HL-60 (cell line): Measurements from ENCODE around the gene DENND4B.
"Not testable (repeated sequence)": the region's sequence is repeated elsewhere in the genome, so short reads cannot be mapped to it uniquely, and the experiment has no call there.

Source experiments
- DNase-seq, 2 experiments: peaks; one replicate each; pipeline ENCODE4 v3.0.0-alpha.2; 2010 to 2020; ENCODE audit warnings: low read depth in 1 of 2, low spot score in 1 of 2
- H3K27ac ChIP-seq: fragments of 250-450 bp; sonication (Bioruptor Pico); replicated peaks from 2 replicates; pipeline ENCODE4 v1.5.1; 2020; ENCODE audit warnings: mild to moderate bottlenecking, moderate library complexity
- H3K27me3 ChIP-seq: fragments of 250-450 bp; sonication (Bioruptor Pico); 2 replicates; pipeline ENCODE4 v1.5.1; 2021; ENCODE audit warnings: mild to moderate bottlenecking, moderate library complexity; ENCODE audit not compliant: insufficient read depth, poor library complexity, severe bottlenecking
- H3K4me3 ChIP-seq: replicated peaks from 2 replicates; pipeline ENCODE4 v1.5.1; 2011; ENCODE audit warnings: mild to moderate bottlenecking, control low read depth, low read length; ENCODE audit not compliant: insufficient read depth
- GABPA ChIP-seq: IDR thresholded peaks from 2 replicates; pipeline ENCODE4 v1.6.1; 2012; ENCODE audit warnings: low read depth
- POLR2AphosphoS5 ChIP-seq: IDR thresholded peaks from 2 replicates; pipeline ENCODE4 v1.6.1; 2012; ENCODE audit warnings: low read depth
- SPI1 ChIP-seq: IDR thresholded peaks from 2 replicates; pipeline ENCODE4 v1.6.1; 2012; ENCODE audit warnings: low read depth, mild to moderate bottlenecking, borderline replicate concordance
- TF ChIP-seq, protein P1 (sequence below): IDR thresholded peaks from one replicate; pipeline ENCODE4 v1.5.1; 2011; ENCODE audit warnings: low read length, control low read depth, inconsistent platforms; ENCODE audit not compliant: insufficient read depth
- TF ChIP-seq, protein P2 (sequence below): IDR thresholded peaks from 2 replicates; pipeline ENCODE4 v1.6.1; 2012; ENCODE audit warnings: low read depth; ENCODE audit not compliant: insufficient replicate concordance

Gene DENND4B

DNA sequence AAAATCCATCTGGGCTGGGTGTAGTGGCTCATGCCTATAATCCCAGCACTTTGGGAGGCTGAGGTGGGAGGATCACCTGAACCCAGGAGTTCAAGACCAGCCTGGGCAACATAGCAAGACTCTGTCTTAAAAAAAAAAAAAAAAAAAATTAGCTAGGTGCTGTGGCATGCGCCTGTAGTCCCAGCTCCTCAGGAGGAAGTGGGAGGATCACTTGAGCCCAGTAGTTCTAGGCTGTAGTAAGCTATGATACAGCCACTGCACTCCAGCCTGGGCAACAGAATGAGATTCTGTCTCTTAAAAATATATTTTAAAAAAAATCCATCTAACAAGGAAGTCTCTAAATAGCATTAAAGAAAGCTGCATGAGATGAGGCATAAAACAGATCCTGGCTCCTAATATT is 50.7 kb downstream of the DENND4B start:
- not testable (repeated sequence) for H3K4me3 ChIP-seq, DNase-seq, H3K27ac ChIP-seq, H3K27me3 ChIP-seq
- TF ChIP-seq SPI1 = peak; percentile 35; the same call in 1 of the 2 replicates

DNA sequence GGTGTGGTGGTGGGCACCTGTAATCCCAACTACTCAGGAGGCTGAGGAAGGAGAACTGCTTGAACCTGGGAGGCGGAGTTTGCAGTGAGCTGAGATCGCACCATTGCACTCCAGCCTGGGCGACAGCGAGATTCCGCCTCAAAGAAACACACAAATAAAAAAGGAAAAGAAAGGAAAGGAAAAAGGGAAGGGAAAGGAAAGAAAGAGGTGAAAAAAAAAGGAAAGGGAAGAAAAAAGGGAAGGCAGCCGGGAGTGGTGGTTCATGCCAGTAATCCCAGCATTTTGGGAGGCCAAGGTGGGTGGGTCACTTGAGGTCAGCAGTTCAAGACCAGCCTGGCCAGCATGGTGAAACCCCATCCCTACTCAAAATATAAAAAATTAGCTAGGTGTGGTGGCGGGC is 55.5 kb downstream of the DENND4B start:
- DNase-seq, H3K27ac ChIP-seq, H3K27me3 ChIP-seq, H3K4me3 ChIP-seq: not testable (repeated sequence)

DNA sequence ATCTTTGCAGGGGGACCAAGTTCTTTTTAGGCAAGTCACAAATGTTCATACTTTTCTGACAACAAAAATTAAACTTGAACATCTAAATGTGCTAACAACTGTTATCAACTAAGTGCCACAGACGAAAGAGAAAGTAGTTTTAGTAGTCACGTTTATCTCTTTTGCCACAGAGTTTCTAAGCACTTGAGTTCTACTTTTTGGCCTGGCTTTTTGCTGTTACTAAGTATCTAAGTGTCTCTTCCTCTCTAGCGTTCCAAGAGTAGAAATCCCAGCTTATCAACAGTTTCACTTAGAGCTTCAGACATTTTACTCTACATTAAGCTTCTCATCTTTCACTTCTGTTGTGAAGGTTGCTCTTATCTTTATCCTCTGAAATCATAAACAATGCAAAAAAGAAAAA is 58.0 kb downstream of the DENND4B start:
- DNase-seq = no peak
- Histone ChIP-seq H3K27me3 (no peaks in the 10 kb centered on the region), H3K4me3 (no peak overlapping the region), H3K27ac (no peak overlapping the region)
- TF ChIP-seq POLR2AphosphoS5 (no peak), GABPA (no peak)

DNA sequence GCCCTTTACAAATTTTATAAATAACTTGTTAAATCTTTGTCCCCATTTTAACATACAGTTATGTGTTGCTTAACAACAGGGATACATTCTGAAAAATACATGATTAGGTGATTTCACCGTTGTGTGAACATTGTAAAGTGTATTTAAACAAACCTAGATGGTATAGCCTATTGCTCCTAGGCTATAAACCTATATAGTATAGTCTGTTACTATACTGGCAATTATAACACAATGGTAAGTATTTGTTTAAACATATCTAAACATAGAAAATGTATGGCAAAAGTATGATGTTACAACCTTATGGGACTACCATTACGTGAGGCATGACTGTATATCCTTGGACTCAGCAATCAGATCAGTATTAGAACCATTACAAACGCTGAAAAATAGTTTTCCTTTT is 60.4 kb downstream of the DENND4B start:
- TF ChIP-seq POLR2AphosphoS5 (no peak), SPI1 (no peak), GABPA (no peak)
- TF ChIP-seq, protein P1, sequence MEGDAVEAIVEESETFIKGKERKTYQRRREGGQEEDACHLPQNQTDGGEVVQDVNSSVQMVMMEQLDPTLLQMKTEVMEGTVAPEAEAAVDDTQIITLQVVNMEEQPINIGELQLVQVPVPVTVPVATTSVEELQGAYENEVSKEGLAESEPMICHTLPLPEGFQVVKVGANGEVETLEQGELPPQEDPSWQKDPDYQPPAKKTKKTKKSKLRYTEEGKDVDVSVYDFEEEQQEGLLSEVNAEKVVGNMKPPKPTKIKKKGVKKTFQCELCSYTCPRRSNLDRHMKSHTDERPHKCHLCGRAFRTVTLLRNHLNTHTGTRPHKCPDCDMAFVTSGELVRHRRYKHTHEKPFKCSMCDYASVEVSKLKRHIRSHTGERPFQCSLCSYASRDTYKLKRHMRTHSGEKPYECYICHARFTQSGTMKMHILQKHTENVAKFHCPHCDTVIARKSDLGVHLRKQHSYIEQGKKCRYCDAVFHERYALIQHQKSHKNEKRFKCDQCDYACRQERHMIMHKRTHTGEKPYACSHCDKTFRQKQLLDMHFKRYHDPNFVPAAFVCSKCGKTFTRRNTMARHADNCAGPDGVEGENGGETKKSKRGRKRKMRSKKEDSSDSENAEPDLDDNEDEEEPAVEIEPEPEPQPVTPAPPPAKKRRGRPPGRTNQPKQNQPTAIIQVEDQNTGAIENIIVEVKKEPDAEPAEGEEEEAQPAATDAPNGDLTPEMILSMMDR = no peak
- TF ChIP-seq, protein P2, sequence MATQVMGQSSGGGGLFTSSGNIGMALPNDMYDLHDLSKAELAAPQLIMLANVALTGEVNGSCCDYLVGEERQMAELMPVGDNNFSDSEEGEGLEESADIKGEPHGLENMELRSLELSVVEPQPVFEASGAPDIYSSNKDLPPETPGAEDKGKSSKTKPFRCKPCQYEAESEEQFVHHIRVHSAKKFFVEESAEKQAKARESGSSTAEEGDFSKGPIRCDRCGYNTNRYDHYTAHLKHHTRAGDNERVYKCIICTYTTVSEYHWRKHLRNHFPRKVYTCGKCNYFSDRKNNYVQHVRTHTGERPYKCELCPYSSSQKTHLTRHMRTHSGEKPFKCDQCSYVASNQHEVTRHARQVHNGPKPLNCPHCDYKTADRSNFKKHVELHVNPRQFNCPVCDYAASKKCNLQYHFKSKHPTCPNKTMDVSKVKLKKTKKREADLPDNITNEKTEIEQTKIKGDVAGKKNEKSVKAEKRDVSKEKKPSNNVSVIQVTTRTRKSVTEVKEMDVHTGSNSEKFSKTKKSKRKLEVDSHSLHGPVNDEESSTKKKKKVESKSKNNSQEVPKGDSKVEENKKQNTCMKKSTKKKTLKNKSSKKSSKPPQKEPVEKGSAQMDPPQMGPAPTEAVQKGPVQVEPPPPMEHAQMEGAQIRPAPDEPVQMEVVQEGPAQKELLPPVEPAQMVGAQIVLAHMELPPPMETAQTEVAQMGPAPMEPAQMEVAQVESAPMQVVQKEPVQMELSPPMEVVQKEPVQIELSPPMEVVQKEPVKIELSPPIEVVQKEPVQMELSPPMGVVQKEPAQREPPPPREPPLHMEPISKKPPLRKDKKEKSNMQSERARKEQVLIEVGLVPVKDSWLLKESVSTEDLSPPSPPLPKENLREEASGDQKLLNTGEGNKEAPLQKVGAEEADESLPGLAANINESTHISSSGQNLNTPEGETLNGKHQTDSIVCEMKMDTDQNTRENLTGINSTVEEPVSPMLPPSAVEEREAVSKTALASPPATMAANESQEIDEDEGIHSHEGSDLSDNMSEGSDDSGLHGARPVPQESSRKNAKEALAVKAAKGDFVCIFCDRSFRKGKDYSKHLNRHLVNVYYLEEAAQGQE = no peak
- DNase-seq = no peak
- no peak overlapping the region for H3K27ac ChIP-seq
- no peaks in the 10 kb centered on the region for H3K27me3 ChIP-seq
- no peak overlapping the region for H3K4me3 ChIP-seq

DNA sequence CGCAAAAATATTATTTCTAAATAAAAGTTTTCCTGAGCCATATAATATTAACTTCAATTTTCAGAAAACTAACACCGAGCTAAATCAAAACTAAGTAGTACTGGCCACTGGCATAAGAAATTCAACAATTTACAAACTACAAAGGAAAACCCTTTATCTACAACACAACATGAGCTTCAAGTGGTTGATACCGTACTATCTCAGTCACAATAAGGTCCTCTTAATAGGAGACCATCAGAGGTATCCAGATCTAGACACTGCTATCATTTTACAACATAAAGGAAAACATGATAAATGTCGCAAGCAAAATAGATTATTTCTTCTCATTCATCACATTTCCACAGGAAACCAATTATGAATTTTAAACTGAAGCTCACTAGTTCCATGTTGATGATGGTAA is 63.3 kb downstream of the DENND4B start:
- no peak for DNase-seq
- TF ChIP-seq, protein P1 = no peak
- TF ChIP-seq, protein P2 = no peak
- TF ChIP-seq POLR2AphosphoS5 (no peak), GABPA (no peak), SPI1 (no peak)
- Histone ChIP-seq H3K27ac (no peak overlapping the region), H3K4me3 (no peak overlapping the region), H3K27me3 (no peaks in the 10 kb centered on the region)
